ENCODE measurements around the gene KCNIP4.

KCNIP4 gene

DNA sequence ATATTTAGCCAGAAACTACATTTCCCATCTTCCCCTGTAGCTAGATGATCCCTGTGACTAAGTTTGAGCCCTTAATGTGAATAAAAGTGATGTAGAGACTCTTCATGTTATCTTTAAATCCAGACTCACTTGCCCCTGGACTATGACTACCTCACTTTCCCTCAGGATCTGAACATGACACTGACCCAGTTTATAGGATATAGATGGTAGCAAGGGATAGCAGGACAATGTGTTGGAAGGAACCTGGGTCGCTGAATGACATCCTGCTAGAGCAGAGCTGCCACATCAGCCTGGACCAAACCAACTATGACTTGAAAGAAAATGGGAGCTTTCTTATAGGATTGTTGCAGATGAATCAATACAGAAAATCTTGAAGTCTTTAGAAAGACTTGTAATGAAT, 1110.1 kb downstream of the KCNIP4 start:
- Histone ChIP-seq H2AFZ (ENCODE audit: low read length) (no peak overlapping the region), H3K27me3 (ENCODE audit: insufficient read depth, low read length, poor library complexity, severe bottlenecking) (no peaks in the 10 kb centered on the region), H3K36me3 (ENCODE audit: insufficient read depth, low read length) (no peaks in the 10 kb centered on the region), H3K4me2 (ENCODE audit: low read depth, low read length, poor library complexity, severe bottlenecking) (no peak overlapping the region), H3K9me2 (replicated peaks; ENCODE audit: low read depth, low read length) (no peaks in the 10 kb centered on the region), H3K9me3 (ENCODE audit: insufficient read depth, low read depth, low read length) (no peaks in the 10 kb centered on the region), H3K79me2 (ENCODE audit: insufficient read depth, low read length) (no peaks in the 10 kb centered on the region), H3K4me3 (ENCODE audit: low read length, poor library complexity, severe bottlenecking) (no peak overlapping the region), H4K20me1 (ENCODE audit: insufficient read depth, low read length, poor library complexity, severe bottlenecking) (no peaks in the 10 kb centered on the region), H3F3A (ENCODE audit: low read depth) (no peaks in the 10 kb centered on the region), H3K9ac (ENCODE audit: low read depth, low read length, poor library complexity, severe bottlenecking) (no peak overlapping the region), H3K4me1 (ENCODE audit: insufficient read depth, low read length, poor library complexity, severe bottlenecking) (no peaks in the 10 kb centered on the region)
- TF ChIP-seq, protein P1, sequence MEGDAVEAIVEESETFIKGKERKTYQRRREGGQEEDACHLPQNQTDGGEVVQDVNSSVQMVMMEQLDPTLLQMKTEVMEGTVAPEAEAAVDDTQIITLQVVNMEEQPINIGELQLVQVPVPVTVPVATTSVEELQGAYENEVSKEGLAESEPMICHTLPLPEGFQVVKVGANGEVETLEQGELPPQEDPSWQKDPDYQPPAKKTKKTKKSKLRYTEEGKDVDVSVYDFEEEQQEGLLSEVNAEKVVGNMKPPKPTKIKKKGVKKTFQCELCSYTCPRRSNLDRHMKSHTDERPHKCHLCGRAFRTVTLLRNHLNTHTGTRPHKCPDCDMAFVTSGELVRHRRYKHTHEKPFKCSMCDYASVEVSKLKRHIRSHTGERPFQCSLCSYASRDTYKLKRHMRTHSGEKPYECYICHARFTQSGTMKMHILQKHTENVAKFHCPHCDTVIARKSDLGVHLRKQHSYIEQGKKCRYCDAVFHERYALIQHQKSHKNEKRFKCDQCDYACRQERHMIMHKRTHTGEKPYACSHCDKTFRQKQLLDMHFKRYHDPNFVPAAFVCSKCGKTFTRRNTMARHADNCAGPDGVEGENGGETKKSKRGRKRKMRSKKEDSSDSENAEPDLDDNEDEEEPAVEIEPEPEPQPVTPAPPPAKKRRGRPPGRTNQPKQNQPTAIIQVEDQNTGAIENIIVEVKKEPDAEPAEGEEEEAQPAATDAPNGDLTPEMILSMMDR (conservative IDR thresholded peaks at IDR 0.05; ENCODE audit: low read length): no peak
- TF ChIP-seq EZH2phosphoT487 (IDR thresholded peaks at IDR 0.05; ENCODE audit: borderline replicate concordance): no peak

DNA sequence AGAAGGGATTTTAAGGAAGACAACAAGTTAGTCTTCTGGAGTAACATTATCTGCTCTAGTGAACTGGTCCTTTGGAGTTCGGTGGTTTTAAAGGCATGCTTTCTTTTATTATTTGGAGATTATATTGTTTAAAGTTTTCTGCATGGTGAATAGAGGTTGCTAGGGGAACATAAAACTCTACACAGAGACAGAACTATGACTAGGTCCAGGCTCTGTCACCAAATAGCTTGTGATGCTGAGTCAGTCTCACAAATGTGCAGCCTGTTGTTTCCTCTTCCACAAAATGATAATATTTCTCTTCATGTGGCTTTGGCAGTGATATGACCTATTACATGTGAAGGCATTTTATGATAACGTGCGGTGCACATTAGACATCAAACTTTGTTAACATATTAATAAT, 1115.7 kb downstream of the KCNIP4 start:
- H3K9me3 ChIP-seq (ENCODE audit: insufficient read depth, low read depth, low read length): no peaks in the 10 kb centered on the region
- H4K20me1 ChIP-seq (ENCODE audit: insufficient read depth, low read length, poor library complexity, severe bottlenecking): no peaks in the 10 kb centered on the region
- no peaks in the 10 kb centered on the region for H3F3A ChIP-seq (ENCODE audit: low read depth)
- no peaks in the 10 kb centered on the region for H3K9me2 ChIP-seq (replicated peaks; ENCODE audit: low read depth, low read length)
- no peak overlapping the region for H2AFZ ChIP-seq (ENCODE audit: low read length)
- H3K27me3 ChIP-seq (ENCODE audit: insufficient read depth, low read length, poor library complexity, severe bottlenecking): no peaks in the 10 kb centered on the region
- no peaks in the 10 kb centered on the region for H3K36me3 ChIP-seq (ENCODE audit: insufficient read depth, low read length)
- H3K9ac ChIP-seq (ENCODE audit: low read depth, low read length, poor library complexity, severe bottlenecking): no peak overlapping the region
- H3K4me3 ChIP-seq (ENCODE audit: low read length, poor library complexity, severe bottlenecking): no peak overlapping the region
- TF ChIP-seq, protein P1 (conservative IDR thresholded peaks at IDR 0.05; ENCODE audit: low read length): no peak
- TF ChIP-seq EZH2phosphoT487 (IDR thresholded peaks at IDR 0.05; ENCODE audit: borderline replicate concordance): no peak
- H3K4me2 ChIP-seq (ENCODE audit: low read depth, low read length, poor library complexity, severe bottlenecking): no peak overlapping the region
- H3K79me2 ChIP-seq (ENCODE audit: insufficient read depth, low read length): no peaks in the 10 kb centered on the region
- no peaks in the 10 kb centered on the region for H3K4me1 ChIP-seq (ENCODE audit: insufficient read depth, low read length, poor library complexity, severe bottlenecking)

- no peaks in the 10 kb centered on the region for H3F3A ChIP-seq (ENCODE audit: low read depth)
- H3K4me1 ChIP-seq (ENCODE audit: insufficient read depth, low read length, poor library complexity, severe bottlenecking): no peaks in the 10 kb centered on the region
- no peak overlapping the region for H3K4me2 ChIP-seq (ENCODE audit: low read depth, low read length, poor library complexity, severe bottlenecking)
- no peaks in the 10 kb centered on the region for H3K9me2 ChIP-seq (replicated peaks; ENCODE audit: low read depth, low read length)
- H3K36me3 ChIP-seq (ENCODE audit: insufficient read depth, low read length): no peaks in the 10 kb centered on the region
- H3K79me2 ChIP-seq (ENCODE audit: insufficient read depth, low read length): no peaks in the 10 kb centered on the region
- H3K9ac ChIP-seq (ENCODE audit: low read depth, low read length, poor library complexity, severe bottlenecking): no peak overlapping the region
- H3K27me3 ChIP-seq (ENCODE audit: insufficient read depth, low read length, poor library complexity, severe bottlenecking): no peaks in the 10 kb centered on the region
- no peak overlapping the region for H3K4me3 ChIP-seq (ENCODE audit: low read length, poor library complexity, severe bottlenecking)
- TF ChIP-seq, protein P1 (conservative IDR thresholded peaks at IDR 0.05; ENCODE audit: low read length): no peak
- no peak for TF ChIP-seq EZH2phosphoT487 (IDR thresholded peaks at IDR 0.05; ENCODE audit: borderline replicate concordance)
- H4K20me1 ChIP-seq (ENCODE audit: insufficient read depth, low read length, poor library complexity, severe bottlenecking): no peaks in the 10 kb centered on the region
- H3K9me3 ChIP-seq (ENCODE audit: insufficient read depth, low read depth, low read length): no peaks in the 10 kb centered on the region
- no peak overlapping the region for H2AFZ ChIP-seq (ENCODE audit: low read length)
Measured at GRCh38 chr4:20831746-20832145, 1116.8 kb downstream of the KCNIP4 start.
